ENCODE data around the gene ANTXR2.
"Not testable (repeated sequence)": the region's sequence is repeated elsewhere in the genome, so short reads cannot be mapped to it uniquely, and the experiment has no call there.

ANTXR2 gene

GRCh38 chr4:80024335-80024734 lies 48.7 kb downstream of the ANTXR2 start:
- no peak for DNase-seq (ENCODE audit: low read depth in 2 of 2)

- no peak for DNase-seq (ENCODE audit: low read depth in 2 of 2)
Measured at GRCh38 chr4:80022282-80022681, 50.7 kb downstream of the ANTXR2 start.

- DNase-seq (ENCODE audit: low read depth in 2 of 2), result peak; percentile 79 to 83
Measured at GRCh38 chr4:80017125-80017854, 55.7 kb downstream of the ANTXR2 start.

GRCh38 chr4:80016506-80016905 lies 56.5 kb downstream of the ANTXR2 start:
- DNase-seq (ENCODE audit: low read depth in 2 of 2), result no peak

- DNase-seq (ENCODE audit: low read depth in 2 of 2), result no peak
Measured at GRCh38 chr4:80015407-80016189, 57.4 kb downstream of the ANTXR2 start.

- DNase-seq (ENCODE audit: low read depth in 2 of 2), result no peak
Measured at GRCh38 chr4:80014531-80014930, 58.5 kb downstream of the ANTXR2 start.

- DNase-seq (ENCODE audit: low read depth in 2 of 2), result no peak
Measured at GRCh38 chr4:80012291-80012690, 60.7 kb downstream of the ANTXR2 start.

- peak; percentile 70 to 72 for DNase-seq (ENCODE audit: low read depth in 2 of 2)
Measured at GRCh38 chr4:80011636-80012236, 61.3 kb downstream of the ANTXR2 start.

GRCh38 chr4:80010316-80010715 lies 62.7 kb downstream of the ANTXR2 start:
- no peak for DNase-seq (ENCODE audit: low read depth in 2 of 2)

GRCh38 chr4:80009806-80010205 lies 63.2 kb downstream of the ANTXR2 start:
- no peak for DNase-seq (ENCODE audit: low read depth in 2 of 2)

GRCh38 chr4:80008971-80009370 lies 64.1 kb downstream of the ANTXR2 start:
- DNase-seq (ENCODE audit: low read depth in 2 of 2), result no peak

- DNase-seq (ENCODE audit: low read depth in 2 of 2), result no peak
Measured at GRCh38 chr4:80008351-80008750, 64.7 kb downstream of the ANTXR2 start.

- no peak for DNase-seq (ENCODE audit: low read depth in 2 of 2)
Measured at GRCh38 chr4:80007745-80008149, 65.3 kb downstream of the ANTXR2 start.

- DNase-seq (ENCODE audit: low read depth in 2 of 2), result peak in 1 of 2 experiments; percentile 23
Measured at GRCh38 chr4:80006935-80007744, 65.9 kb downstream of the ANTXR2 start.

- DNase-seq (ENCODE audit: low read depth in 2 of 2), result no peak
Measured at GRCh38 chr4:80005863-80006262, 67.2 kb downstream of the ANTXR2 start.

GRCh38 chr4:80004319-80004718 lies 68.7 kb downstream of the ANTXR2 start:
- DNase-seq (ENCODE audit: low read depth in 2 of 2), result no peak

GRCh38 chr4:80002559-80002958 lies 70.5 kb downstream of the ANTXR2 start:
- DNase-seq (ENCODE audit: low read depth in 2 of 2), result not testable (repeated sequence)

- DNase-seq (ENCODE audit: low read depth in 2 of 2), result not testable (repeated sequence)
Measured at GRCh38 chr4:79999048-79999447, 74.0 kb downstream of the ANTXR2 start.

GRCh38 chr4:79998201-79998600 lies 74.8 kb downstream of the ANTXR2 start:
- no peak for DNase-seq (ENCODE audit: low read depth in 2 of 2)

- no peak for DNase-seq (ENCODE audit: low read depth in 2 of 2)
Measured at GRCh38 chr4:79996851-79997250, 76.2 kb downstream of the ANTXR2 start.

- DNase-seq (ENCODE audit: low read depth in 2 of 2), result no peak
Measured at GRCh38 chr4:79993476-79993875, 79.6 kb downstream of the ANTXR2 start.

GRCh38 chr4:79991601-79992000 lies 81.4 kb downstream of the ANTXR2 start:
- no peak for DNase-seq (ENCODE audit: low read depth in 2 of 2)

All from fibroblast of skin of left quadriceps (primary cell).